Fibroblast of skin of scalp (primary cell): Measurements from ENCODE around the gene CHRNA9.

Experiments used
- DNase-seq: peaks from one replicate; pipeline ENCODE4 v3.0.0-alpha.2; 2013

The CHRNA9 gene

GRCh38 chr4:40309250-40309774, 25.8 kb upstream of the CHRNA9 start:
- DNase-seq = peak; percentile 79

GRCh38 chr4:40310225-40310624, 24.9 kb upstream of the CHRNA9 start:
- DNase-seq = no peak

GRCh38 chr4:40311811-40312346, 23.3 kb upstream of the CHRNA9 start:
- DNase-seq = no peak

- no peak for DNase-seq
Measured at GRCh38 chr4:40314951-40315350, 20.2 kb upstream of the CHRNA9 start.

GRCh38 chr4:40316333-40316781, 18.8 kb upstream of the CHRNA9 start:
- peak; percentile 92 for DNase-seq

- DNase-seq = peak; percentile 92
Measured at GRCh38 chr4:40316782-40317635, 18.1 kb upstream of the CHRNA9 start.

GRCh38 chr4:40317916-40318658, 17.0 kb upstream of the CHRNA9 start:
- no peak for DNase-seq

GRCh38 chr4:40321574-40322275, 13.4 kb upstream of the CHRNA9 start:
- DNase-seq = peak; percentile 73

GRCh38 chr4:40322811-40323210, 12.3 kb upstream of the CHRNA9 start:
- no peak for DNase-seq

GRCh38 chr4:40323866-40324265, 11.3 kb upstream of the CHRNA9 start:
- DNase-seq = no peak

GRCh38 chr4:40325406-40326019, 9.6 kb upstream of the CHRNA9 start:
- peak; percentile 73 for DNase-seq

- no peak for DNase-seq
Measured at GRCh38 chr4:40327340-40327739, 7.8 kb upstream of the CHRNA9 start.

- DNase-seq = no peak
Measured at GRCh38 chr4:40328383-40328782, 6.8 kb upstream of the CHRNA9 start.

- no peak for DNase-seq
Measured at GRCh38 chr4:40329805-40330204, 5.3 kb upstream of the CHRNA9 start.

GRCh38 chr4:40330536-40330935, 4.6 kb upstream of the CHRNA9 start:
- DNase-seq = no peak

GRCh38 chr4:40331101-40331745, 3.9 kb upstream of the CHRNA9 start:
- no peak for DNase-seq

- DNase-seq = no peak
Measured at GRCh38 chr4:40331961-40332360, 3.2 kb upstream of the CHRNA9 start.

GRCh38 chr4:40333921-40334352, 1.2 kb upstream of the CHRNA9 start:
- DNase-seq = peak; percentile 90

GRCh38 chr4:40335525-40335894, 377 bp downstream of the CHRNA9 start:
- DNase-seq = peak; percentile 79

- no peak for DNase-seq
Measured at GRCh38 chr4:40337051-40337450, 1.9 kb downstream of the CHRNA9 start.

- DNase-seq = no peak
Measured at GRCh38 chr4:40337523-40337922, 2.4 kb downstream of the CHRNA9 start.

GRCh38 chr4:40340030-40340429, 4.9 kb downstream of the CHRNA9 start:
- peak; percentile 16 for DNase-seq
